NCI-H774 (cell line): ENCODE results near the gene NISCH.

Experiments used
- DNase-seq: peaks from one replicate; lab custom pipeline; 2025; lab: John Stamatoyannopoulos, UW

The NISCH gene

GRCh38 chr3:52447512-52448355 lies 7.7 kb upstream of the NISCH start:
- no peak for DNase-seq

DNA sequence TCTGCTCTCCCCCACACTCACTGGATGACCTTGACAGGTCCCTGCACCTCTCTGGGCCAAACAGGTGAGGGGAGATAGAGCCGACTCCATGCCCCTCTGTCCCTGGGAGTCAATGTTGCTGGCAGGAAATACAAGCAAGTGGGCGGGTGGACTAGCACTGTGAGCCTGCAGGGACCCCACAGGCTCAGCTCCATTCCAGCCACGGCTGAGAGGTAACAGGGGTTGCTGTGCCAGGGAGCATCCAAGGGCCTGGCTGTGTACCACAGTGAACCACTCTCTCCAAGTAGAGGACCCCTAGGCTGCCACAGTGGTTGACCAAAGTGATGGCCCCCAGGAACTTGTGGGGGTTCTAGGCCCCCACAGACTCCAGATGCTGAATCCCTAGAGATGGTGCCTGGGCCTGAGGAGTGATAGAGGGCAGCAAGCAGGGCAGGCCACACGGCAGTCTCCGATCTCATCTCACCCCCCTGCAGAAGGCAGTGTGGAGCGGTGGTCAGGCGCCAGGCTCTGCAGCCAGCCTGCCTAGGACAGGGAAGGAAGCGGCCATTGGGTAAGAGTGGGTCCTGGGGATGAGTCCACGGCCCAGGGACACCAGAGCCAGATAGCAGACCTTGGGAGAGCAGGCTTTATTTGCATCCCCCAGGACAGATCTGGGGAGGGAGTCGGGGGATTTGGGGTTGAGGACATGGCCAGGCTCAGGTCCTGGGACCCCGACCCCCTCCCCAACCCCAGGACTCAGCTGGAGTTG lies 4.7 kb upstream of the NISCH start:
- no peak for DNase-seq

- DNase-seq: no peak
These were observed 3.9 kb upstream of the NISCH start for GRCh38 chr3:52451237-52452083.

DNA sequence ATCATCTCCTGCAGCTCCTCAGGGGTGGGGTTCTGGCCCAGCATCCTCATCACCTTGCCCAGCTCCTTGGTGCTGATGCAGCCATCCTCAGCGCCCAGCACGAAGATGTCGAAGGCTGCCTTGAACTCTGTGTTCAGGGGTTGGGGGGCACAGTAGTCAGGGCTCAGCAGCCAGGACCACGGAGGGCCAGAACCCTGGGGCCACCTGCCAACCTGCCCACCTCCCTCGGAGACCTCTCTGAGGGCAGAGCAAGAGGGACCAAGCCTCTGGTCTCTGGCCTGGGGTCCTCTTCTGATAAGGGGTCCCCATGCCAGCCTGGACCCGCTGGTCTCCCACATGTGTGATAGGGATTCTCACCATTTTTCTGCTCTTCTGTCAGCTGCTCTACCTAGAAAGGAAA lies 3.3 kb upstream of the NISCH start:
- no peak for DNase-seq

- DNase-seq: no peak
These were observed 2.7 kb upstream of the NISCH start for GRCh38 chr3:52452570-52453221.

- no peak for DNase-seq
These were observed 1.7 kb upstream of the NISCH start, which contains the start of gene TNNC1 for GRCh38 chr3:52453496-52454249. Gene TNNC1, minus strand, starts transcription at chr3:52454041. Its CDS starts 26 bp downstream, at chr3:52454015.

GRCh38 chr3:52454250-52454937 lies 1.0 kb upstream of the NISCH start:
- no peak for DNase-seq

DNA sequence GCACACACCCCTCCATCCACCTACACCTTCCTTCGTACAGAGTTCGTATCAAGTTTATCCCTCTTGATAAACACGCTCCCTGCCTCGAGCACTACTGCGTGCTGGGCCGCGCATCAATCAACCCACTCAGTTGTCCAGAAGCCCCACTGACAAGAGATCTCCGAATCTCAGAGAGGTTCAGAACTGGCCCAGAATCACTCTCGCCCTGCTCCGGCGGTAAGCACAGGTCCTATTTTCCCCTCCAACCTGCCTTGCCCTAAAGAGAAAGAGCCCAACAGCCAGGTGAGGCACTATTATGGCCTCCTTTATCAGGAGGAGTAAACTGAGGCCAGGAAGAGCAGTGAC lies 494 bp upstream of the NISCH start:
- no peak for DNase-seq

DNA sequence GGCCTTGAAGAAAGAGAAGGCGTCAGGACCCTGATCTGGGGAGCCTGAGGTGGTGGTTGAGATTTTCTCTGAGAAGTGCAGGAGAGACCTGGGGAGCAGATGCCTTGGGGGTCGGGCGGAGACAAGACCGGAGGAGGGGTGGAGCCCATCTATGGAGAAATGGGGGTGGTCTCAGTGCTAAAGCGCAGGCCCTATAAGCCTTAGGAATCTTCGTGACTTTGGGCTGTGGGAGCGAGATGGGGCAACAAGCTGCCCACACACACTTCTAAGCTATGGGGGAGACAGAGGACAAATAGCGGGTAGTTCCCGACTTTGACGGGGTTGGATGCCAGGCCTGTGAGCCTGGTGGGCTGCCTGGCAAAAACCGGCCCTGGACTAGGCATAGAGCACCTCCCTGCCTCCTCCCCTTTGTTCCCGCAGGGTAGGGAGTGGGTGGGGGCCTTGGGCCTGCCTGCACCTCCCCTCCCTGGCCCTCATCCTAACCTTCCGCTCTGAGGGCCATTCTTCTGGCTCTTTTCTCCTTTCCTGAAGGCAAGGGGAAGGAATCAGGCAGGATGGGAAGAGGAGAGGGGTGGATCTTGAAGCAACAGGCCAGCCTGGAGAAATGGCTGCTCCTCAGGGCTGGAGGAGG lies 880 bp downstream of the NISCH start:
- DNase-seq: no peak

DNA sequence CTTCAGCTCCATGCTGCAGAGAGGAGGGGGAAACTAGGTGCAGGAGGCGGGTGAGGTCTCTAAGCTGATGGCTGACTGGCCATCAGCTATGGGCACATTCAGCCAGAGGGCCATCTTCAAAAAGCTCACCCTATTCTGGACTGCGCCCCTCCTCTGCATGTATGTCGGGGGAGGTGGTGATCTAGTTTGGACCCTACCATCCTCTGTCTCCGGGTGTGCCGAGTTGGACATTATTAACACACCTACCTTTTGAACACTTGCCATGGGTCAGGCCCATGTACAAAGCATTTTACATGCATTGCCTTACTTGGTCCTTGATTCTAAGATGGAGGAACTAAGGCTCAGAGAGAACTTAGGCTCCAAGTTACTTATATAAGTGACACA lies 1.4 kb downstream of the NISCH start:
- DNase-seq: no peak

DNA sequence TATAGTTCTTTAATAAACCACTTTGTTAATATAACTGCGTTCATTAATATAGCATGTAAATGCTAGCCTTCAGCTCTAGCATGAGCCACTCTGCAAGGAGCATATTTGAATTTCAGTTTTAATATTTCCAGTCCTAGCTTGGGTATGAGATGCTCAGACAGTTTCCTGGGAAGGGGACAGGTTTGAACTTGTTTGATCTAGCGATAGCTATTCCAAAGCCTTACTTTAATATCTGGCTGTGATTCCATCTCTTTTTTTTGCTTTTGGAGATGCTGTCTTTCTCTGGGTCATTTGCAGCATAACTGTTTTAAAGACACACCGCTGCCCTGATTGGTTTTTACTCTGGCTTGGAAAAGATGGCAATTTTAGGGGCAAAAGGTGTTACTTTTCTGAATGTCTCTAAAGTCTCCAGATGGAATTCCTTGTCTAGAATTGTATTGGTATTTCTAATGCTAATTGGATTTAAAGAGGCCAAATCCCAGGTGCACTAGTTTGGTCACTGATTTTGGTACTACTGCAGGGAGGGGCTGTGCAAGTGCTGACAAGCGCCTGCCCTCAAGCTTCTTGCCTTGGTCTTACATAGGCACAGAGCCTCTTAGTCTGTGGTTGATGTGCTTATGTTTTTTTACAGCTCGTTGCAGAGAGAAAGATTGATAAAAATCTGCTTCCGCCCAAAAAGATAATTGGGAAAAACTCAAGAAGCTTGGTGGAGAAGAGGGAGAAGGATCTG lies 2.8 kb downstream of the NISCH start:
- DNase-seq: no peak

DNA sequence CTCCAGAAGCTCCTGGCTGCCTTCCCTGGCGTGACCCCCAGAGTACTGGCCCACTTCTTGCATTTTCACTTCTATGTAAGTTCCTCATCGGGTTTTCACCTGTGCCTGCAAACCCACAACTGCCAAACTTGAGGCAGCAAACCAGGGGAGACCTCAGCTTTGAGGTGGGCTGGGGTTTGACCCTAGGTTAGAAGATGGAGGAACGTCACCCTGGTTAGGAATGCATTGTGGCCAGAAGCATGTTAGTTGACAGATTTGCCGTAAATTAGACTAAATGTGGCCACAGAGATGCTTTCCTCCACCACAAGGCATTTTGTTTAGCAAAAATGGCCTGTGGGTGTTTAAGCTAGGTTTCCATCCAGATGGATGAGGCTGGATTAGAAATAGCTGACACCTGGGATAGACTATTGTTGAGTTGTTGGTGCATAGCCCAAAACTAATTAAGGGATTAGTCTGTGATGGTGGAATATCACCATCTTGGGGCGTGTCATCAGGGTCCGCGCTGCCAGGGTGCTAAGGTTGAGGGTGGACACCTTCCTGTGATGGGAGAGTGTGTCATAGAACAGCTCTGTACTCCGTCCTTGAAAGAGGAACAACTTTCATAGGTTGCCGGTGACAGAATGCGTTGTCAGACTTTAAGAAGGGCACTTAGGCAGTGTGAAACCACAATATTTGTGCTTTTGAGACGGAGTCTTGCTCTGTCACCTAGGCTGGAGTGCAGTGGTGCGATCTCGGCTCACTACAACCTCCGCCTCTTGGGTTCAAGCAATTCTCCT lies 3.6 kb downstream of the NISCH start:
- DNase-seq: no peak

- no peak for DNase-seq
These were observed 6.5 kb downstream of the NISCH start for GRCh38 chr3:52461874-52462273.

GRCh38 chr3:52463416-52463815 lies 8.0 kb downstream of the NISCH start:
- no peak for DNase-seq

DNA sequence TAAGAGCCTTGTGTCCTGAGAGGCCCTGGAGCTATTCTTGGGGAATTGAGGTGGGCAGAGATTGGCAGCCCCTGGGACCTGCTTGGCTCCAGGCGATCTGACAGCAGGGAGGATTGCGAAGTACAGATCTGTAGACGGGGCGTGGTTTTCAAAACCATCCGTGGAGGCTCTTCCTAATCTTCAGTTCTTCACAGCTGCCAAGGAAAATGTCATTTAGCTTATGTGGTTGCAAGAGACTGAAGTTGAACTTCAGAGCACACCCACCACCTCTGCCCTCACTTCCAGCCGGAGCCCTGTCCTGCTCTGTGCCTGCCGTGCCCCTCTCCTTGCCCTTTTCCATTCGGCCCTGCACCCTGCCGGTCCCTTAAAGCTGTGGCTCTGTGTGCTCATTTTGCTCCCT lies 12.9 kb downstream of the NISCH start:
- DNase-seq: no peak

DNA sequence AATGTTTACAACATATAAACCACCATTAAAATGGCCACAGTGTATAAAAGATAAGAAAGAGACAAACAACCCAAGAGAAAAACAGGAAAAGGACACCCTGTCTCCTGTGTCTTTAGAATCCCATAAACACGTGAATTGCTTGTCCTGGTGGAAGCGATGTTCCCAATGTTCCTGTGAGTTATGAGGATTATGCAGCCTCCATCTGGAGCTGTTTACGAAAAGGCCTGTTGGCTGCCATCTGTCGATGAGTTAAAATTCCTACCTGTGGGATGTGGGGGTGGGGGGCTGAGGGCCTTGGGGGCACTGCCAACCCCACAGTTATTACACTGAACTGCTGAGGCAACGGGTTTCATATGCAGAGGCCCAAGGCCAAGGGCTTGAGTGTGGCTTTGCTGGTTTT lies 13.6 kb downstream of the NISCH start:
- DNase-seq: no peak

GRCh38 chr3:52470920-52471319 lies 15.5 kb downstream of the NISCH start:
- no peak for DNase-seq

- DNase-seq: no peak
These were observed 16.2 kb downstream of the NISCH start for GRCh38 chr3:52471371-52472238.
